ENCODE data around the gene MTRR. TPM values are rescaled to one million over a fixed set of nuclear protein-coding genes. Genes with fewer than 3 reads are reported as not detected.

Gene MTRR
- total RNA-seq, 3 donors from 2014 or later: 50.5 to 53.7 (median 53.3) TPM

DNA sequence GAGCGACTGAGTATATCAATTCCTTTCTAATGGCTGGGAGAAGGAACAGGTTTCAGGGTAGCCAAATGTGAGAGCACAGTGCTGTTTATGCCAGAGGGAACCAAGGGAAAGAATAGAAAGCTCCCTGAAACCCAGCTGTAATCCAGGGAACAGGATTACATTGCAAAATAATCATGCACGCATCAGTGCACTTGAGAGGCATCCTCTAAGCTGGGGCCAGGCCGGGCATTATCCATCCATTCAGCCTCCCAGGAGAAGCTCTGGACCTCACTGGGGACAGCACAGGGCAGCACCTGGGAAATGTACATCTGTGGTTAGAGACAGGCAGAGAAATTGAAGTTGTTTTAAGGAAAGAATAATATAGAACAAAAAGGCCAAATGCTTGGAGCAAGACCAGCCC, 72.7 kb downstream of the MTRR start:
- no peak for DNase-seq
- H3K36me3 ChIP-seq (ENCODE audit: low read depth): no peaks in the 10 kb centered on the region
- H3K9me3 ChIP-seq: no peaks in the 10 kb centered on the region
- H3K4me1 ChIP-seq (ENCODE audit: low read depth): no peaks in the 10 kb centered on the region
- intact Hi-C loops (cut with DNase I, micrococcal nuclease): no loop called here
- TF ChIP-seq, protein P1, sequence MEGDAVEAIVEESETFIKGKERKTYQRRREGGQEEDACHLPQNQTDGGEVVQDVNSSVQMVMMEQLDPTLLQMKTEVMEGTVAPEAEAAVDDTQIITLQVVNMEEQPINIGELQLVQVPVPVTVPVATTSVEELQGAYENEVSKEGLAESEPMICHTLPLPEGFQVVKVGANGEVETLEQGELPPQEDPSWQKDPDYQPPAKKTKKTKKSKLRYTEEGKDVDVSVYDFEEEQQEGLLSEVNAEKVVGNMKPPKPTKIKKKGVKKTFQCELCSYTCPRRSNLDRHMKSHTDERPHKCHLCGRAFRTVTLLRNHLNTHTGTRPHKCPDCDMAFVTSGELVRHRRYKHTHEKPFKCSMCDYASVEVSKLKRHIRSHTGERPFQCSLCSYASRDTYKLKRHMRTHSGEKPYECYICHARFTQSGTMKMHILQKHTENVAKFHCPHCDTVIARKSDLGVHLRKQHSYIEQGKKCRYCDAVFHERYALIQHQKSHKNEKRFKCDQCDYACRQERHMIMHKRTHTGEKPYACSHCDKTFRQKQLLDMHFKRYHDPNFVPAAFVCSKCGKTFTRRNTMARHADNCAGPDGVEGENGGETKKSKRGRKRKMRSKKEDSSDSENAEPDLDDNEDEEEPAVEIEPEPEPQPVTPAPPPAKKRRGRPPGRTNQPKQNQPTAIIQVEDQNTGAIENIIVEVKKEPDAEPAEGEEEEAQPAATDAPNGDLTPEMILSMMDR (IDR thresholded peaks at IDR 0.05): no peak
- no peak for ATAC-seq
- H3K4me3 ChIP-seq: no peak overlapping the region

GRCh38 chr5:7947301-7947700, 78.4 kb downstream of the MTRR start:
- Histone ChIP-seq H3K9me3 (no peaks in the 10 kb centered on the region), H3K36me3 (ENCODE audit: low read depth) (no peaks in the 10 kb centered on the region), H3K4me3 (no peak overlapping the region), H3K4me1 (ENCODE audit: low read depth) (no peaks in the 10 kb centered on the region)
- ATAC-seq (no peak), DNase-seq (no peak)
- TF ChIP-seq, protein P1 (IDR thresholded peaks at IDR 0.05): no peak
- intact Hi-C loops (cut with DNase I, micrococcal nuclease): no loop called here

Other genes starting within 250 kb of the MTRR start
- not detected for gene CFAP90, start 18.0 kb upstream of the MTRR start, total RNA-seq
- gene FASTKD3, start 117 bp upstream of the MTRR start, total RNA-seq: 10 to 100 TPM in 1 of 3 donors, 1 to 10 TPM in 2; 9.2 to 11.7 (median 9.5) TPM

All from mucosa of descending colon (tissue), 3 donors.